ENCODE measurements around the gene IGF2R. TPM values are rescaled to one million over a fixed set of nuclear protein-coding genes. Genes with fewer than 3 reads are reported as not detected.

IGF2R gene
- polyA plus RNA-seq, 1 donor (not counting 4 experiments of a cell fraction or from before 2014, with no cell fraction given) = 40.9 TPM

GRCh38 chr6:160135907-160136655 lies 167.2 kb downstream of the IGF2R start:
- Histone ChIP-seq H4K20me1 (ENCODE audit: control insufficient read depth, extremely low read depth, insufficient read depth, low read length) (no peaks in the 10 kb centered on the region), H3K9ac (ENCODE audit: control insufficient read depth, extremely low read depth, insufficient read depth, low read length) (no peak overlapping the region), H3K4me1 (ENCODE audit: control insufficient read depth, extremely low read depth, insufficient read depth, low read length) (peaks cover 10% of the 10 kb centered on the region), H3K36me3 (ENCODE audit: control insufficient read depth in 2 of 2, extremely low read depth in 1 of 2, insufficient read depth in 2 of 2, low read length in 2 of 2) (peaks cover 0 to 4% of the 10 kb centered on the region in 2 experiments), H2AFZ (ENCODE audit: control insufficient read depth, low read length) (no peak overlapping the region), H3K79me2 (ENCODE audit: control insufficient read depth, insufficient read depth, low read length) (no peaks in the 10 kb centered on the region), H3K9me3 (ENCODE audit: control insufficient read depth, low read depth, low read length) (no peaks in the 10 kb centered on the region), H3K9me1 (ENCODE audit: control insufficient read depth, extremely low read depth, insufficient read depth, low read length) (no peaks in the 10 kb centered on the region), H3K27ac (ENCODE audit: control insufficient read depth, insufficient read depth, low read length) (no peak overlapping the region), H3K4me2 (ENCODE audit: control insufficient read depth, extremely low read depth, insufficient read depth, low read depth, low read length) (no peak overlapping the region), H3K4me3 (ENCODE audit: control insufficient read depth in 2 of 3, extremely low read depth in 1 of 3, insufficient read depth in 2 of 3, low read depth in 1 of 3, low read length in 3 of 3) (no peak overlapping the region), H3K27me3 (ENCODE audit: control insufficient read depth, extremely low read depth, insufficient read depth, low read length) (no peaks in the 10 kb centered on the region)
- dilution Hi-C loops (cut with MboI; ENCODE audit: extremely low pct_ligation_motif_present, low sequenced_read_pairs) = no loop called here
- no peak for FAIRE-seq
- DNase-seq (ENCODE audit: low read depth, low spot score) = no peak
- TF ChIP-seq, protein P1, sequence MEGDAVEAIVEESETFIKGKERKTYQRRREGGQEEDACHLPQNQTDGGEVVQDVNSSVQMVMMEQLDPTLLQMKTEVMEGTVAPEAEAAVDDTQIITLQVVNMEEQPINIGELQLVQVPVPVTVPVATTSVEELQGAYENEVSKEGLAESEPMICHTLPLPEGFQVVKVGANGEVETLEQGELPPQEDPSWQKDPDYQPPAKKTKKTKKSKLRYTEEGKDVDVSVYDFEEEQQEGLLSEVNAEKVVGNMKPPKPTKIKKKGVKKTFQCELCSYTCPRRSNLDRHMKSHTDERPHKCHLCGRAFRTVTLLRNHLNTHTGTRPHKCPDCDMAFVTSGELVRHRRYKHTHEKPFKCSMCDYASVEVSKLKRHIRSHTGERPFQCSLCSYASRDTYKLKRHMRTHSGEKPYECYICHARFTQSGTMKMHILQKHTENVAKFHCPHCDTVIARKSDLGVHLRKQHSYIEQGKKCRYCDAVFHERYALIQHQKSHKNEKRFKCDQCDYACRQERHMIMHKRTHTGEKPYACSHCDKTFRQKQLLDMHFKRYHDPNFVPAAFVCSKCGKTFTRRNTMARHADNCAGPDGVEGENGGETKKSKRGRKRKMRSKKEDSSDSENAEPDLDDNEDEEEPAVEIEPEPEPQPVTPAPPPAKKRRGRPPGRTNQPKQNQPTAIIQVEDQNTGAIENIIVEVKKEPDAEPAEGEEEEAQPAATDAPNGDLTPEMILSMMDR (optimal IDR thresholded peaks at IDR 0.05 in 1 of 3, IDR thresholded peaks at IDR 0.05 in 1 of 3, conservative IDR thresholded peaks at IDR 0.05 in 1 of 3; ENCODE audit: extremely low read depth in 1 of 3, insufficient read depth in 2 of 3, low read length in 3 of 3) = no peak
- TF ChIP-seq EZH2 (IDR thresholded peaks at IDR 0.05; ENCODE audit: low read length) = no peak

DNA sequence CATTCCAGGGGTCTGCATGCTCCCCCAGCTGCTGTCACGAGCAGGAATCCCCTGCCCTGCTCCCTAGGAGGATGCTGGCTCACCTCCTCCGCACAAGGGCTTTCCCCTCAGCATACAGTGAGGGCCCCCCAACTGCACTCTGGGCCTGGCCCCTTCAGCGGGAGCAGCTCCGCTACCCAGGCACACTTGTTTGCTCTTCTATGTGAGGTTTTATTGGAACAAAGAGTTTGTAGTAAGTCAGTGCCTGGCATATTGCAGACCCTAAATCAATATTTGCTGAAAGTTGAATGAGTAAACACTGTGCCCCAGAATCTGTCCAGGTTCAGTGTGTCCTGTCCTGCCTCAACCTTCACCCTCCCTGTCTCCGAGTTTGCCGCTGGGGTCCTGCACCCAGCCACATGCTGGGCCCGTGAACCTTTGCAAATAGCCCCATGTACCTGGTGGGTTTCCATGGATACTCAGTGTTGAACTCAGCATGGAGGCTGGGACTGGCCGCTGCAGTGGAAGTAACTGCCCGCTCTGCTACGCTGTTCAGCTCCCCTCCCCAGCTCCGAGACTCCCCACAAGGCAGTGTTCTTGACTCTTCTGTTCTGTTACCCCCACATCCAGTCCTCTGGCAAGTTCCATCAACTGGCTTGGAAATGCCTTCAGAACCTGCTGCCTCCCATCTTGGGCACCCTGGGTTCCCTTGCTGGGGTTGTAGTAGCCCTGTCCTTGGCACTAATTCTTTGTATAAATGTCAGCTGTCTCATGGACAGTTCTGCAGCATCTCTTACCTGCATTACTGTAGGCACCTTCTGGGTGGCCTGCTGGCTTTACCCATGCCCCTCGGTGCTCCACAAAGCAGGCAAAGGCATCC lies 168.5 kb downstream of the IGF2R start:
- H3K27ac ChIP-seq (ENCODE audit: control insufficient read depth, insufficient read depth, low read length) = no peak overlapping the region
- no peak overlapping the region for H3K4me3 ChIP-seq (ENCODE audit: control insufficient read depth in 2 of 3, extremely low read depth in 1 of 3, insufficient read depth in 2 of 3, low read depth in 1 of 3, low read length in 3 of 3)
- no peak overlapping the region for H2AFZ ChIP-seq (ENCODE audit: control insufficient read depth, low read length)
- dilution Hi-C loops (cut with MboI; ENCODE audit: extremely low pct_ligation_motif_present, low sequenced_read_pairs) = no loop called here
- no peaks in the 10 kb centered on the region for H3K9me3 ChIP-seq (ENCODE audit: control insufficient read depth, low read depth, low read length)
- peaks cover 10% of the 10 kb centered on the region for H3K4me1 ChIP-seq (ENCODE audit: control insufficient read depth, extremely low read depth, insufficient read depth, low read length)
- TF ChIP-seq EZH2 (IDR thresholded peaks at IDR 0.05; ENCODE audit: low read length) = no peak
- TF ChIP-seq, protein P1 (optimal IDR thresholded peaks at IDR 0.05 in 1 of 3, IDR thresholded peaks at IDR 0.05 in 1 of 3, conservative IDR thresholded peaks at IDR 0.05 in 1 of 3; ENCODE audit: extremely low read depth in 1 of 3, insufficient read depth in 2 of 3, low read length in 3 of 3) = no peak
- H3K27me3 ChIP-seq (ENCODE audit: control insufficient read depth, extremely low read depth, insufficient read depth, low read length) = no peaks in the 10 kb centered on the region
- H3K4me2 ChIP-seq (ENCODE audit: control insufficient read depth, extremely low read depth, insufficient read depth, low read depth, low read length) = no peak overlapping the region
- FAIRE-seq = no peak
- H3K9me1 ChIP-seq (ENCODE audit: control insufficient read depth, extremely low read depth, insufficient read depth, low read length) = no peaks in the 10 kb centered on the region
- no peaks in the 10 kb centered on the region for H4K20me1 ChIP-seq (ENCODE audit: control insufficient read depth, extremely low read depth, insufficient read depth, low read length)
- H3K36me3 ChIP-seq (ENCODE audit: control insufficient read depth in 2 of 2, extremely low read depth in 1 of 2, insufficient read depth in 2 of 2, low read length in 2 of 2) = peaks cover 0 to 4% of the 10 kb centered on the region in 2 experiments
- H3K79me2 ChIP-seq (ENCODE audit: control insufficient read depth, insufficient read depth, low read length) = no peaks in the 10 kb centered on the region
- DNase-seq (ENCODE audit: low read depth, low spot score) = no peak
- no peak overlapping the region for H3K9ac ChIP-seq (ENCODE audit: control insufficient read depth, extremely low read depth, insufficient read depth, low read length)

Data from keratinocyte (primary cell).